GM23338 (cell line): ENCODE measurements around the gene FBXL14. TPM values are rescaled to one million over a fixed set of nuclear protein-coding genes. Genes with fewer than 3 reads are reported as not detected.

Experiments used
- ATAC-seq: fragments of 200-7000 bp; cut with Tn5 transposase; 3 replicates; pipeline ENCODE4 v1.9.1; 2020
- DNase-seq: peaks from one replicate; pipeline ENCODE4 v3.0.0-alpha.2; 2015; ENCODE audit warnings: low spot score
- H2AFZ ChIP-seq: fragments of 200-600 bp; sonication (generic); 2 replicates; pipeline ENCODE4 v1.8.0; 2016; ENCODE audit warnings: antibody characterized with exemption, mild to moderate bottlenecking, moderate library complexity
- H3F3A ChIP-seq: fragments of 200-600 bp; sonication (generic); replicated peaks from 2 replicates; pipeline ENCODE4 v1.8.0; 2017; ENCODE audit warnings: antibody characterized with exemption, mixed run types, low read depth
- H3K27ac ChIP-seq: fragments of 200-600 bp; sonication (generic); 2 replicates; pipeline ENCODE4 v1.6.1; 2016; ENCODE audit warnings: low read depth
- H3K27me3 ChIP-seq: fragments of 200-600 bp; sonication (generic); 2 replicates; pipeline ENCODE4 v1.8.0; 2016; ENCODE audit warnings: mild to moderate bottlenecking, mixed run types, moderate library complexity; ENCODE audit not compliant: insufficient read depth
- H3K36me3 ChIP-seq: fragments of 200-600 bp; sonication (generic); 2 replicates; pipeline ENCODE4 v1.8.0; 2016; ENCODE audit warnings: mild to moderate bottlenecking; ENCODE audit not compliant: insufficient read depth
- H3K4me1 ChIP-seq: fragments of 200-600 bp; sonication (generic); 2 replicates; pipeline ENCODE4 v1.8.0; 2016; ENCODE audit warnings: mild to moderate bottlenecking, moderate library complexity; ENCODE audit not compliant: insufficient read depth
- H3K4me2 ChIP-seq: fragments of 200-600 bp; sonication (generic); 2 replicates; pipeline ENCODE4 v1.7.1; 2017; ENCODE audit warnings: mixed run types
- H3K4me3 ChIP-seq: fragments of 200-600 bp; sonication (generic); 2 replicates; pipeline ENCODE4 v1.6.1; 2016; ENCODE audit warnings: mixed run types
- H3K79me2 ChIP-seq: fragments of 200-600 bp; sonication (generic); replicated peaks from 2 replicates; pipeline ENCODE4 v1.8.0; 2017; ENCODE audit warnings: mild to moderate bottlenecking; ENCODE audit not compliant: insufficient read depth
- H3K9me2 ChIP-seq: fragments of 200-600 bp; sonication (generic); 2 replicates; pipeline ENCODE4 v1.8.0; 2017; ENCODE audit not compliant: insufficient read depth
- H4K20me1 ChIP-seq: fragments of 200-600 bp; sonication (generic); replicated peaks from 2 replicates; pipeline ENCODE4 v1.8.0; 2017; ENCODE audit warnings: mild to moderate bottlenecking; ENCODE audit not compliant: insufficient read depth
- H3K27ac Mint-ChIP-seq: 2 replicates; pipeline ENCODE4 v1.8.0; 2020; ENCODE audit warnings: inconsistent platforms, mild to moderate bottlenecking, moderate library complexity, mixed read lengths
- H3K27me3 Mint-ChIP-seq: 3 replicates; pipeline ENCODE4 v1.8.0; 2022; ENCODE audit warnings: low read depth, mild to moderate bottlenecking, moderate library complexity, mixed read lengths, inconsistent platforms; ENCODE audit not compliant: insufficient read depth, poor library complexity
- H3K36me3 Mint-ChIP-seq: 3 replicates; pipeline ENCODE4 v1.8.0; 2021; ENCODE audit warnings: low read depth, mild to moderate bottlenecking, inconsistent platforms, moderate library complexity, mixed read lengths
- H3K4me1 Mint-ChIP-seq: 3 replicates; pipeline ENCODE4 v1.8.0; 2020; ENCODE audit warnings: mild to moderate bottlenecking, inconsistent platforms, mixed read lengths
- H3K4me3 Mint-ChIP-seq: 3 replicates; pipeline ENCODE4 v1.8.0; 2021; ENCODE audit warnings: moderate library complexity, mild to moderate bottlenecking, inconsistent platforms, mixed read lengths
- H3K9me3 Mint-ChIP-seq: 3 replicates; pipeline ENCODE4 v1.8.0; 2020; ENCODE audit warnings: moderate library complexity, mild to moderate bottlenecking, inconsistent platforms, mixed read lengths
- CREB1 ChIP-seq: fragments of 250-450 bp; sonication (Bioruptor Pico); IDR thresholded peaks from 2 replicates; pipeline ENCODE4 v1.5.0; 2020; ENCODE audit warnings: low read depth, mild to moderate bottlenecking, moderate library complexity
- EZH2 ChIP-seq: fragments of 200-600 bp; sonication (generic); IDR thresholded peaks from one replicate; pipeline ENCODE4 v1.8.0; 2017; ENCODE audit warnings: antibody characterized with exemption, mild to moderate bottlenecking, low read depth; ENCODE audit not compliant: unreplicated experiment
- EZH2phosphoT487 ChIP-seq: fragments of 200-600 bp; sonication (generic); IDR thresholded peaks from one replicate; pipeline ENCODE4 v1.8.1; 2018; ENCODE audit warnings: antibody characterized with exemption; ENCODE audit not compliant: unreplicated experiment
- JUNB ChIP-seq: IDR thresholded peaks from one replicate; pipeline ENCODE4 v1.6.1; 2016; ENCODE audit warnings: antibody characterized with exemption; ENCODE audit not compliant: unreplicated experiment
- NANOG ChIP-seq: IDR thresholded peaks from 2 replicates; pipeline ENCODE4 v1.6.1; 2016; ENCODE audit warnings: antibody characterized with exemption, borderline replicate concordance
- POLR2AphosphoS5 ChIP-seq: IDR thresholded peaks from 2 replicates; pipeline ENCODE4 v1.6.1; 2016; ENCODE audit warnings: antibody characterized with exemption, low read depth
- STAT1 ChIP-seq: IDR thresholded peaks from one replicate; pipeline ENCODE4 v1.6.1; 2016; ENCODE audit warnings: antibody characterized with exemption; ENCODE audit not compliant: unreplicated experiment
- ZNF114 ChIP-seq: fragments of 250-450 bp; sonication (Bioruptor Pico); IDR thresholded peaks from 2 replicates; pipeline ENCODE4 v1.5.0; 2020; ENCODE audit warnings: mild to moderate bottlenecking, moderate library complexity
- ZNF331 ChIP-seq: fragments of 250-450 bp; sonication (Bioruptor Pico); IDR thresholded peaks from 2 replicates; pipeline ENCODE4 v1.5.0; 2020; ENCODE audit warnings: low read depth, mild to moderate bottlenecking, moderate library complexity
- polyA plus RNA-seq: library from polyadenylated mRNA; unstranded; fragments of >200 nt; fragmentation: Nextera tagmentation; extraction: Ambion mirVana; gene quantifications from 2 replicates; pipeline ENCODE4 v1.2.1, GENCODE V29; 2016
- total RNA-seq: library from RNA; depleted of rRNA; stranded (reverse); fragments of >200 nt; shearing (Covaris generic); gene quantifications from 2 replicates; pipeline ENCODE4 v1.2.3, GENCODE V29; 2014
- TF ChIP-seq, protein P1 (sequence below): fragments of 250-450 bp; sonication (Bioruptor Pico); IDR thresholded peaks from 2 replicates; pipeline ENCODE4 v1.5.0; 2020; ENCODE audit warnings: mild to moderate bottlenecking, moderate library complexity
- TF ChIP-seq, protein P2 (sequence below), 2 experiments: fragments of 200-600 bp in 1 of 2; sonication (generic) in 1 of 2; conservative IDR thresholded peaks; 2 replicates each; pipeline versions ENCODE4 v1.5.1 to v1.6.1; 2016 to 2017; ENCODE audit warnings: antibody characterized with exemption in 2 of 2, low read depth in 2 of 2, mild to moderate bottlenecking in 2 of 2, moderate library complexity in 1 of 2
- TF ChIP-seq, protein P3 (sequence below): IDR thresholded peaks from one replicate; pipeline ENCODE4 v1.6.1; 2018; ENCODE audit warnings: antibody characterized with exemption; ENCODE audit not compliant: unreplicated experiment
- TF ChIP-seq, protein P4 (sequence below): IDR thresholded peaks from 2 replicates; pipeline ENCODE4 v1.6.1; 2016; ENCODE audit warnings: antibody characterized with exemption

The FBXL14 gene
- total and polyA plus RNA-seq, 2 experiments from 2014 or later, result 0.74 to 9.4 TPM

DNA sequence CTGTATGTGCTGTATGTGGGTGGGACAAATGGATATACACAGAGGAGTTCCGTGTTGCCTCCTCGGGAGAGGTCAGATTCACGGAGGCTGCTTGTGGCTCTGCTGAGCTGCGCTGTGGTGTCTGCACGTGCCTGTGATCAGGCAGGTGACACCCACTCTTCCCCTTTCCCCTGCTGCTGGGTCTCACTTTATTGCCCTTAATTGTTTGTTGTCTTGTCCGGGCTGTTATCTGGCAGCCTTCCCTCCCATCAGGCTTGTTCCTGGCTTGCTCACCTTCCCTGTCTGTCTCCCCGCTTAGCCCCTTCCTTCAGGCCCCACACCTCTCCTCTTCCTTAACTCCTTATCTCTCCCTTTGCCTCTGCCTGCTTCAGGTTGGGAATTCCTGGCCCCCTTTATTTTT is 48.1 kb upstream of the FBXL14 start:
- no peaks in the 10 kb centered on the region for H3K79me2 ChIP-seq
- H3K4me3 ChIP-seq, result no peak overlapping the region
- no peak overlapping the region for H3K4me3 Mint-ChIP-seq

More for the DNA sequence above, 48.1 kb upstream of the FBXL14 start:
- H2AFZ ChIP-seq, result no peak overlapping the region
- TF ChIP-seq, protein P1, sequence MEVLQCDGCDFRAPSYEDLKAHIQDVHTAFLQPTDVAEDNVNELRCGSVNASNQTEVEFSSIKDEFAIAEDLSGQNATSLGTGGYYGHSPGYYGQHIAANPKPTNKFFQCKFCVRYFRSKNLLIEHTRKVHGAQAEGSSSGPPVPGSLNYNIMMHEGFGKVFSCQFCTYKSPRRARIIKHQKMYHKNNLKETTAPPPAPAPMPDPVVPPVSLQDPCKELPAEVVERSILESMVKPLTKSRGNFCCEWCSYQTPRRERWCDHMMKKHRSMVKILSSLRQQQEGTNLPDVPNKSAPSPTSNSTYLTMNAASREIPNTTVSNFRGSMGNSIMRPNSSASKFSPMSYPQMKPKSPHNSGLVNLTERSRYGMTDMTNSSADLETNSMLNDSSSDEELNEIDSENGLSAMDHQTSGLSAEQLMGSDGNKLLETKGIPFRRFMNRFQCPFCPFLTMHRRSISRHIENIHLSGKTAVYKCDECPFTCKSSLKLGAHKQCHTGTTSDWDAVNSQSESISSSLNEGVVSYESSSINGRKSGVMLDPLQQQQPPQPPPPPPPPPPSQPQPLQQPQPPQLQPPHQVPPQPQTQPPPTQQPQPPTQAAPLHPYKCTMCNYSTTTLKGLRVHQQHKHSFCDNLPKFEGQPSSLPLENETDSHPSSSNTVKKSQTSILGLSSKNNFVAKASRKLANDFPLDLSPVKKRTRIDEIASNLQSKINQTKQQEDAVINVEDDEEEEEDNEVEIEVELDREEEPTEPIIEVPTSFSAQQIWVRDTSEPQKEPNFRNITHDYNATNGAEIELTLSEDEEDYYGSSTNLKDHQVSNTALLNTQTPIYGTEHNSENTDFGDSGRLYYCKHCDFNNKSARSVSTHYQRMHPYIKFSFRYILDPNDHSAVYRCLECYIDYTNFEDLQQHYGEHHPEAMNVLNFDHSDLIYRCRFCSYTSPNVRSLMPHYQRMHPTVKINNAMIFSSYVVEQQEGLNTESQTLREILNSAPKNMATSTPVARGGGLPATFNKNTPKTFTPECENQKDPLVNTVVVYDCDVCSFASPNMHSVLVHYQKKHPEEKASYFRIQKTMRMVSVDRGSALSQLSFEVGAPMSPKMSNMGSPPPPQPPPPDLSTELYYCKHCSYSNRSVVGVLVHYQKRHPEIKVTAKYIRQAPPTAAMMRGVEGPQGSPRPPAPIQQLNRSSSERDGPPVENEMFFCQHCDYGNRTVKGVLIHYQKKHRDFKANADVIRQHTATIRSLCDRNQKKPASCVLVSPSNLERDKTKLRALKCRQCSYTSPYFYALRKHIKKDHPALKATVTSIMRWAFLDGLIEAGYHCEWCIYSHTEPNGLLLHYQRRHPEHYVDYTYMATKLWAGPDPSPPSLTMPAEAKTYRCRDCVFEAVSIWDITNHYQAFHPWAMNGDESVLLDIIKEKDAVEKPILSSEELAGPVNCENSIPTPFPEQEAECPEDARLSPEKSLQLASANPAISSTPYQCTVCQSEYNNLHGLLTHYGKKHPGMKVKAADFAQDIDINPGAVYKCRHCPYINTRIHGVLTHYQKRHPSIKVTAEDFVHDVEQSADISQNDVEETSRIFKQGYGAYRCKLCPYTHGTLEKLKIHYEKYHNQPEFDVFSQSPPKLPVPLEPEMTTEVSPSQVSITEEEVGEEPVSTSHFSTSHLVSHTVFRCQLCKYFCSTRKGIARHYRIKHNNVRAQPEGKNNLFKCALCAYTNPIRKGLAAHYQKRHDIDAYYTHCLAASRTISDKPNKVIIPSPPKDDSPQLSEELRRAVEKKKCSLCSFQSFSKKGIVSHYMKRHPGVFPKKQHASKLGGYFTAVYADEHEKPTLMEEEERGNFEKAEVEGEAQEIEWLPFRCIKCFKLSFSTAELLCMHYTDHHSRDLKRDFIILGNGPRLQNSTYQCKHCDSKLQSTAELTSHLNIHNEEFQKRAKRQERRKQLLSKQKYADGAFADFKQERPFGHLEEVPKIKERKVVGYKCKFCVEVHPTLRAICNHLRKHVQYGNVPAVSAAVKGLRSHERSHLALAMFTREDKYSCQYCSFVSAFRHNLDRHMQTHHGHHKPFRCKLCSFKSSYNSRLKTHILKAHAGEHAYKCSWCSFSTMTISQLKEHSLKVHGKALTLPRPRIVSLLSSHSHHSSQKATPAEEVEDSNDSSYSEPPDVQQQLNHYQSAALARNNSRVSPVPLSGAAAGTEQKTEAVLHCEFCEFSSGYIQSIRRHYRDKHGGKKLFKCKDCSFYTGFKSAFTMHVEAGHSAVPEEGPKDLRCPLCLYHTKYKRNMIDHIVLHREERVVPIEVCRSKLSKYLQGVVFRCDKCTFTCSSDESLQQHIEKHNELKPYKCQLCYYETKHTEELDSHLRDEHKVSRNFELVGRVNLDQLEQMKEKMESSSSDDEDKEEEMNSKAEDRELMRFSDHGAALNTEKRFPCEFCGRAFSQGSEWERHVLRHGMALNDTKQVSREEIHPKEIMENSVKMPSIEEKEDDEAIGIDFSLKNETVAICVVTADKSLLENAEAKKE (CRISPR knock-in tag), result no peak
- TF ChIP-seq NANOG (no peak), EZH2 (no peak), POLR2AphosphoS5 (no peak), EZH2phosphoT487 (no peak), JUNB (no peak), CREB1 (CRISPR knock-in tag) (no peak), ZNF114 (no peak), STAT1 (no peak), ZNF331 (no peak)
- TF ChIP-seq, protein P2, sequence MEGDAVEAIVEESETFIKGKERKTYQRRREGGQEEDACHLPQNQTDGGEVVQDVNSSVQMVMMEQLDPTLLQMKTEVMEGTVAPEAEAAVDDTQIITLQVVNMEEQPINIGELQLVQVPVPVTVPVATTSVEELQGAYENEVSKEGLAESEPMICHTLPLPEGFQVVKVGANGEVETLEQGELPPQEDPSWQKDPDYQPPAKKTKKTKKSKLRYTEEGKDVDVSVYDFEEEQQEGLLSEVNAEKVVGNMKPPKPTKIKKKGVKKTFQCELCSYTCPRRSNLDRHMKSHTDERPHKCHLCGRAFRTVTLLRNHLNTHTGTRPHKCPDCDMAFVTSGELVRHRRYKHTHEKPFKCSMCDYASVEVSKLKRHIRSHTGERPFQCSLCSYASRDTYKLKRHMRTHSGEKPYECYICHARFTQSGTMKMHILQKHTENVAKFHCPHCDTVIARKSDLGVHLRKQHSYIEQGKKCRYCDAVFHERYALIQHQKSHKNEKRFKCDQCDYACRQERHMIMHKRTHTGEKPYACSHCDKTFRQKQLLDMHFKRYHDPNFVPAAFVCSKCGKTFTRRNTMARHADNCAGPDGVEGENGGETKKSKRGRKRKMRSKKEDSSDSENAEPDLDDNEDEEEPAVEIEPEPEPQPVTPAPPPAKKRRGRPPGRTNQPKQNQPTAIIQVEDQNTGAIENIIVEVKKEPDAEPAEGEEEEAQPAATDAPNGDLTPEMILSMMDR (conservative IDR thresholded peaks at IDR 0.05; ENCODE audit: low read depth in 2 of 2), result no peak
- TF ChIP-seq, protein P3, sequence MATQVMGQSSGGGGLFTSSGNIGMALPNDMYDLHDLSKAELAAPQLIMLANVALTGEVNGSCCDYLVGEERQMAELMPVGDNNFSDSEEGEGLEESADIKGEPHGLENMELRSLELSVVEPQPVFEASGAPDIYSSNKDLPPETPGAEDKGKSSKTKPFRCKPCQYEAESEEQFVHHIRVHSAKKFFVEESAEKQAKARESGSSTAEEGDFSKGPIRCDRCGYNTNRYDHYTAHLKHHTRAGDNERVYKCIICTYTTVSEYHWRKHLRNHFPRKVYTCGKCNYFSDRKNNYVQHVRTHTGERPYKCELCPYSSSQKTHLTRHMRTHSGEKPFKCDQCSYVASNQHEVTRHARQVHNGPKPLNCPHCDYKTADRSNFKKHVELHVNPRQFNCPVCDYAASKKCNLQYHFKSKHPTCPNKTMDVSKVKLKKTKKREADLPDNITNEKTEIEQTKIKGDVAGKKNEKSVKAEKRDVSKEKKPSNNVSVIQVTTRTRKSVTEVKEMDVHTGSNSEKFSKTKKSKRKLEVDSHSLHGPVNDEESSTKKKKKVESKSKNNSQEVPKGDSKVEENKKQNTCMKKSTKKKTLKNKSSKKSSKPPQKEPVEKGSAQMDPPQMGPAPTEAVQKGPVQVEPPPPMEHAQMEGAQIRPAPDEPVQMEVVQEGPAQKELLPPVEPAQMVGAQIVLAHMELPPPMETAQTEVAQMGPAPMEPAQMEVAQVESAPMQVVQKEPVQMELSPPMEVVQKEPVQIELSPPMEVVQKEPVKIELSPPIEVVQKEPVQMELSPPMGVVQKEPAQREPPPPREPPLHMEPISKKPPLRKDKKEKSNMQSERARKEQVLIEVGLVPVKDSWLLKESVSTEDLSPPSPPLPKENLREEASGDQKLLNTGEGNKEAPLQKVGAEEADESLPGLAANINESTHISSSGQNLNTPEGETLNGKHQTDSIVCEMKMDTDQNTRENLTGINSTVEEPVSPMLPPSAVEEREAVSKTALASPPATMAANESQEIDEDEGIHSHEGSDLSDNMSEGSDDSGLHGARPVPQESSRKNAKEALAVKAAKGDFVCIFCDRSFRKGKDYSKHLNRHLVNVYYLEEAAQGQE, result no peak
- TF ChIP-seq, protein P4, sequence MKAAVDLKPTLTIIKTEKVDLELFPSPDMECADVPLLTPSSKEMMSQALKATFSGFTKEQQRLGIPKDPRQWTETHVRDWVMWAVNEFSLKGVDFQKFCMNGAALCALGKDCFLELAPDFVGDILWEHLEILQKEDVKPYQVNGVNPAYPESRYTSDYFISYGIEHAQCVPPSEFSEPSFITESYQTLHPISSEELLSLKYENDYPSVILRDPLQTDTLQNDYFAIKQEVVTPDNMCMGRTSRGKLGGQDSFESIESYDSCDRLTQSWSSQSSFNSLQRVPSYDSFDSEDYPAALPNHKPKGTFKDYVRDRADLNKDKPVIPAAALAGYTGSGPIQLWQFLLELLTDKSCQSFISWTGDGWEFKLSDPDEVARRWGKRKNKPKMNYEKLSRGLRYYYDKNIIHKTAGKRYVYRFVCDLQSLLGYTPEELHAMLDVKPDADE, result no peak
- Mint-ChIP-seq H3K27me3 (peaks cover 13% of the 10 kb centered on the region), H3K36me3 (no peaks in the 10 kb centered on the region; the same call in 2 of the 3 replicates), H3K9me3 (no peaks in the 10 kb centered on the region), H3K27ac (no peak overlapping the region), H3K4me1 (peaks cover 11% of the 10 kb centered on the region; the same call in 2 of the 3 replicates)
- H3F3A ChIP-seq, result peaks cover 7% of the 10 kb centered on the region; the same call in 1 of the 2 replicates
- peaks cover 18% of the 10 kb centered on the region for H3K27me3 ChIP-seq
- no peak overlapping the region for H3K4me2 ChIP-seq
- H3K36me3 ChIP-seq, result no peaks in the 10 kb centered on the region
- H4K20me1 ChIP-seq, result no peaks in the 10 kb centered on the region
- no peak for DNase-seq
- no peak for ATAC-seq
- peaks cover 12% of the 10 kb centered on the region; the same call in 1 of the 2 replicates for H3K4me1 ChIP-seq
- H3K9me2 ChIP-seq, result no peaks in the 10 kb centered on the region
- H3K27ac ChIP-seq, result no peak overlapping the region
